Measurements from ENCODE around the gene SCNM1.

The SCNM1 gene

DNA sequence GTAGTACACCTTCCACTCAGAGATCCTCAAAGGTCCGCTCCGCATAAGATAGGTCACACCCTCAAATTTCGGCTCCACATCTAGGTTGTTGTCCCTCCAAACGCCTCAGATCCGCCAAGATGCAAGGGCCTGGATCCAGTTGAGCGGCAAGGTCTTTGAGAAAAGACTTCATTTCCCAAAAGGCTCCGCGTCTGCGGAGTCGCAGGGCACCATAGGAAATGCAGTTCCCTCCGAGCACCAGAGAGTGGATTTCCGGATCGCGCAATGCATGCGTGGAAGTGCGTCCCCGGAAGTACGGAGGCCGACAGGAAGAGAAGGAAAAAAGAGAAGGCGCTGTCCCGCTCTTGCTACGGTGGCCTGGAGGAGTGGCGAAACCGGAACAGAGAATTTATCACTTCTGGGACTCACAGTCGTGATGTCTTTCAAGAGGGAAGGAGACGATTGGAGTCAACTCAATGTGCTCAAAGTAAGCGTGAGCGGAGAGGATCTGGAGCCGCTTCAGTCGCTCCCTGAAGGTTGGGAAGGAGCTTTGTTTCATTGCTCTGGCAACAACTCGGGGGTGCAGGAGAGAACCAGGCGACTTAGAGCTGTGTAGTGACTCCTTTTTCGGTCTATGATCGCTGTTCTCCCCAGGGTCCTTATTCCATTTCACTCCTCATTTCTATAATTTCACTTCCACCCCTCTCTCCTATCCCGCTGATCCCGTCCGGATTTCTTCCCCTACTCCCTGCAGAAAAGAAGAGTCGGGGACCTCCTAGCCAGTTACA, at the start of gene SCNM1, which contains the start of gene LYSMD1 (continued):
- no peak; the same call in 1 of the 2 replicates for TF ChIP-seq ZNF391 (tag by site-specific recombination; IDR thresholded peaks at IDR 0.05; ENCODE audit: borderline replicate concordance, low read depth)
- TF ChIP-seq, protein P1, sequence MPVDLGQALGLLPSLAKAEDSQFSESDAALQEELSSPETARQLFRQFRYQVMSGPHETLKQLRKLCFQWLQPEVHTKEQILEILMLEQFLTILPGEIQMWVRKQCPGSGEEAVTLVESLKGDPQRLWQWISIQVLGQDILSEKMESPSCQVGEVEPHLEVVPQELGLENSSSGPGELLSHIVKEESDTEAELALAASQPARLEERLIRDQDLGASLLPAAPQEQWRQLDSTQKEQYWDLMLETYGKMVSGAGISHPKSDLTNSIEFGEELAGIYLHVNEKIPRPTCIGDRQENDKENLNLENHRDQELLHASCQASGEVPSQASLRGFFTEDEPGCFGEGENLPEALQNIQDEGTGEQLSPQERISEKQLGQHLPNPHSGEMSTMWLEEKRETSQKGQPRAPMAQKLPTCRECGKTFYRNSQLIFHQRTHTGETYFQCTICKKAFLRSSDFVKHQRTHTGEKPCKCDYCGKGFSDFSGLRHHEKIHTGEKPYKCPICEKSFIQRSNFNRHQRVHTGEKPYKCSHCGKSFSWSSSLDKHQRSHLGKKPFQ (tag by site-specific recombination; IDR thresholded peaks at IDR 0.05), result no peak
- TF ChIP-seq KLF16 (tag by site-specific recombination; IDR thresholded peaks at IDR 0.05), result peak; percentile 21; the same call in 1 of the 2 replicates
- TF ChIP-seq ZNF37A (tag by site-specific recombination; IDR thresholded peaks at IDR 0.05), result no peak
- TF ChIP-seq ZNF521 (tag by site-specific recombination; IDR thresholded peaks at IDR 0.05), result no peak
- no peak for TF ChIP-seq ZNF155 (tag by site-specific recombination; IDR thresholded peaks at IDR 0.05)
- TF ChIP-seq ZNF530 (tag by site-specific recombination; IDR thresholded peaks at IDR 0.05; ENCODE audit: low read depth), result no peak
- 0 out of 2 replicates have a peak, but pooled peaks have one; percentile 68 for TF ChIP-seq ZNF394 (tag by site-specific recombination; IDR thresholded peaks at IDR 0.05; ENCODE audit: borderline replicate concordance)
- TF ChIP-seq, protein P2, sequence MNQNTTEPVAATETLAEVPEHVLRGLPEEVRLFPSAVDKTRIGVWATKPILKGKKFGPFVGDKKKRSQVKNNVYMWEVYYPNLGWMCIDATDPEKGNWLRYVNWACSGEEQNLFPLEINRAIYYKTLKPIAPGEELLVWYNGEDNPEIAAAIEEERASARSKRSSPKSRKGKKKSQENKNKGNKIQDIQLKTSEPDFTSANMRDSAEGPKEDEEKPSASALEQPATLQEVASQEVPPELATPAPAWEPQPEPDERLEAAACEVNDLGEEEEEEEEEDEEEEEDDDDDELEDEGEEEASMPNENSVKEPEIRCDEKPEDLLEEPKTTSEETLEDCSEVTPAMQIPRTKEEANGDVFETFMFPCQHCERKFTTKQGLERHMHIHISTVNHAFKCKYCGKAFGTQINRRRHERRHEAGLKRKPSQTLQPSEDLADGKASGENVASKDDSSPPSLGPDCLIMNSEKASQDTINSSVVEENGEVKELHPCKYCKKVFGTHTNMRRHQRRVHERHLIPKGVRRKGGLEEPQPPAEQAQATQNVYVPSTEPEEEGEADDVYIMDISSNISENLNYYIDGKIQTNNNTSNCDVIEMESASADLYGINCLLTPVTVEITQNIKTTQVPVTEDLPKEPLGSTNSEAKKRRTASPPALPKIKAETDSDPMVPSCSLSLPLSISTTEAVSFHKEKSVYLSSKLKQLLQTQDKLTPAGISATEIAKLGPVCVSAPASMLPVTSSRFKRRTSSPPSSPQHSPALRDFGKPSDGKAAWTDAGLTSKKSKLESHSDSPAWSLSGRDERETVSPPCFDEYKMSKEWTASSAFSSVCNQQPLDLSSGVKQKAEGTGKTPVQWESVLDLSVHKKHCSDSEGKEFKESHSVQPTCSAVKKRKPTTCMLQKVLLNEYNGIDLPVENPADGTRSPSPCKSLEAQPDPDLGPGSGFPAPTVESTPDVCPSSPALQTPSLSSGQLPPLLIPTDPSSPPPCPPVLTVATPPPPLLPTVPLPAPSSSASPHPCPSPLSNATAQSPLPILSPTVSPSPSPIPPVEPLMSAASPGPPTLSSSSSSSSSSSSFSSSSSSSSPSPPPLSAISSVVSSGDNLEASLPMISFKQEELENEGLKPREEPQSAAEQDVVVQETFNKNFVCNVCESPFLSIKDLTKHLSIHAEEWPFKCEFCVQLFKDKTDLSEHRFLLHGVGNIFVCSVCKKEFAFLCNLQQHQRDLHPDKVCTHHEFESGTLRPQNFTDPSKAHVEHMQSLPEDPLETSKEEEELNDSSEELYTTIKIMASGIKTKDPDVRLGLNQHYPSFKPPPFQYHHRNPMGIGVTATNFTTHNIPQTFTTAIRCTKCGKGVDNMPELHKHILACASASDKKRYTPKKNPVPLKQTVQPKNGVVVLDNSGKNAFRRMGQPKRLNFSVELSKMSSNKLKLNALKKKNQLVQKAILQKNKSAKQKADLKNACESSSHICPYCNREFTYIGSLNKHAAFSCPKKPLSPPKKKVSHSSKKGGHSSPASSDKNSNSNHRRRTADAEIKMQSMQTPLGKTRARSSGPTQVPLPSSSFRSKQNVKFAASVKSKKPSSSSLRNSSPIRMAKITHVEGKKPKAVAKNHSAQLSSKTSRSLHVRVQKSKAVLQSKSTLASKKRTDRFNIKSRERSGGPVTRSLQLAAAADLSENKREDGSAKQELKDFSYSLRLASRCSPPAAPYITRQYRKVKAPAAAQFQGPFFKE (tag by site-specific recombination; IDR thresholded peaks at IDR 0.05; ENCODE audit: borderline replicate concordance), result no peak
- TF ChIP-seq, protein P3, sequence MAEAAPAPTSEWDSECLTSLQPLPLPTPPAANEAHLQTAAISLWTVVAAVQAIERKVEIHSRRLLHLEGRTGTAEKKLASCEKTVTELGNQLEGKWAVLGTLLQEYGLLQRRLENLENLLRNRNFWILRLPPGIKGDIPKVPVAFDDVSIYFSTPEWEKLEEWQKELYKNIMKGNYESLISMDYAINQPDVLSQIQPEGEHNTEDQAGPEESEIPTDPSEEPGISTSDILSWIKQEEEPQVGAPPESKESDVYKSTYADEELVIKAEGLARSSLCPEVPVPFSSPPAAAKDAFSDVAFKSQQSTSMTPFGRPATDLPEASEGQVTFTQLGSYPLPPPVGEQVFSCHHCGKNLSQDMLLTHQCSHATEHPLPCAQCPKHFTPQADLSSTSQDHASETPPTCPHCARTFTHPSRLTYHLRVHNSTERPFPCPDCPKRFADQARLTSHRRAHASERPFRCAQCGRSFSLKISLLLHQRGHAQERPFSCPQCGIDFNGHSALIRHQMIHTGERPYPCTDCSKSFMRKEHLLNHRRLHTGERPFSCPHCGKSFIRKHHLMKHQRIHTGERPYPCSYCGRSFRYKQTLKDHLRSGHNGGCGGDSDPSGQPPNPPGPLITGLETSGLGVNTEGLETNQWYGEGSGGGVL (tag by site-specific recombination; IDR thresholded peaks at IDR 0.05), result no peak
- TF ChIP-seq MZF1 (tag by site-specific recombination; IDR thresholded peaks at IDR 0.05; ENCODE audit: borderline replicate concordance), result no peak
- TF ChIP-seq ZNF221 (tag by site-specific recombination; IDR thresholded peaks at IDR 0.05; ENCODE audit: borderline replicate concordance), result no peak
- TF ChIP-seq ZNF785 (tag by site-specific recombination; IDR thresholded peaks at IDR 0.05), result no peak
- peak; percentile 93 for TF ChIP-seq IKZF3 (tag by site-specific recombination; IDR thresholded peaks at IDR 0.05)
- peak; percentile 91 for TF ChIP-seq SP2 (tag by site-specific recombination; IDR thresholded peaks at IDR 0.05)
- no peak for TF ChIP-seq RBAK (tag by site-specific recombination; IDR thresholded peaks at IDR 0.05)
- TF ChIP-seq ZNF701 (tag by site-specific recombination; IDR thresholded peaks at IDR 0.05), result no peak
- TF ChIP-seq ZNF426 (tag by site-specific recombination; IDR thresholded peaks at IDR 0.05), result no peak
- TF ChIP-seq SP7 (tag by site-specific recombination; IDR thresholded peaks at IDR 0.05), result 0 out of 2 replicates have a peak, but pooled peaks have one; percentile 23
- TF ChIP-seq ZNF777 (tag by site-specific recombination; IDR thresholded peaks at IDR 0.05; ENCODE audit: borderline replicate concordance), result no peak
- TF ChIP-seq, protein P4, sequence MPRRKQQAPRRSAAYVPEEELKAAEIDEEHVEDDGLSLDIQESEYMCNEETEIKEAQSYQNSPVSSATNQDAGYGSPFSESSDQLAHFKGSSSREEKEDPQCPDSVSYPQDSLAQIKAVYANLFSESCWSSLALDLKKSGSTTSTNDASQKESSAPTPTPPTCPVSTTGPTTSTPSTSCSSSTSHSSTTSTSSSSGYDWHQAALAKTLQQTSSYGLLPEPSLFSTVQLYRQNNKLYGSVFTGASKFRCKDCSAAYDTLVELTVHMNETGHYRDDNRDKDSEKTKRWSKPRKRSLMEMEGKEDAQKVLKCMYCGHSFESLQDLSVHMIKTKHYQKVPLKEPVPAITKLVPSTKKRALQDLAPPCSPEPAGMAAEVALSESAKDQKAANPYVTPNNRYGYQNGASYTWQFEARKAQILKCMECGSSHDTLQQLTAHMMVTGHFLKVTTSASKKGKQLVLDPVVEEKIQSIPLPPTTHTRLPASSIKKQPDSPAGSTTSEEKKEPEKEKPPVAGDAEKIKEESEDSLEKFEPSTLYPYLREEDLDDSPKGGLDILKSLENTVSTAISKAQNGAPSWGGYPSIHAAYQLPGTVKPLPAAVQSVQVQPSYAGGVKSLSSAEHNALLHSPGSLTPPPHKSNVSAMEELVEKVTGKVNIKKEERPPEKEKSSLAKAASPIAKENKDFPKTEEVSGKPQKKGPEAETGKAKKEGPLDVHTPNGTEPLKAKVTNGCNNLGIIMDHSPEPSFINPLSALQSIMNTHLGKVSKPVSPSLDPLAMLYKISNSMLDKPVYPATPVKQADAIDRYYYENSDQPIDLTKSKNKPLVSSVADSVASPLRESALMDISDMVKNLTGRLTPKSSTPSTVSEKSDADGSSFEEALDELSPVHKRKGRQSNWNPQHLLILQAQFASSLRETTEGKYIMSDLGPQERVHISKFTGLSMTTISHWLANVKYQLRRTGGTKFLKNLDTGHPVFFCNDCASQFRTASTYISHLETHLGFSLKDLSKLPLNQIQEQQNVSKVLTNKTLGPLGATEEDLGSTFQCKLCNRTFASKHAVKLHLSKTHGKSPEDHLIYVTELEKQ (tag by site-specific recombination; IDR thresholded peaks at IDR 0.05; ENCODE audit: borderline replicate concordance), result no peak
- TF ChIP-seq, protein P5, sequence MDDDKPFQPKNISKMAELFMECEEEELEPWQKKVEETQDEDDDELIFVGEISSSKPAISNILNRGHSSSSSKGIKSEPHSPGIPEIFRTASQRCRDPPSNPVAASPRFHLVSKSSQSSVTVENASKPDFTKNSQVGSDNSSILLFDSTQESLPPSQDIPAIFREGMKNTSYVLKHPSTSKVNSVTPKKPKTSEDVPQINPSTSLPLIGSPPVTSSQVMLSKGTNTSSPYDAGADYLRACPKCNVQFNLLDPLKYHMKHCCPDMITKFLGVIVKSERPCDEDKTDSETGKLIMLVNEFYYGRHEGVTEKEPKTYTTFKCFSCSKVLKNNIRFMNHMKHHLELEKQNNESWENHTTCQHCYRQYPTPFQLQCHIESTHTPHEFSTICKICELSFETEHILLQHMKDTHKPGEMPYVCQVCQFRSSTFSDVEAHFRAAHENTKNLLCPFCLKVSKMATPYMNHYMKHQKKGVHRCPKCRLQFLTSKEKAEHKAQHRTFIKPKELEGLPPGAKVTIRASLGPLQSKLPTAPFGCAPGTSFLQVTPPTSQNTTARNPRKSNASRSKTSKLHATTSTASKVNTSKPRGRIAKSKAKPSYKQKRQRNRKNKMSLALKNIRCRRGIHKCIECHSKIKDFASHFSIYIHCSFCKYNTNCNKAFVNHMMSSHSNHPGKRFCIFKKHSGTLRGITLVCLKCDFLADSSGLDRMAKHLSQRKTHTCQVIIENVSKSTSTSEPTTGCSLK (tag by site-specific recombination; IDR thresholded peaks at IDR 0.05), result no peak
- TF ChIP-seq GFI1B (tag by site-specific recombination; IDR thresholded peaks at IDR 0.05), result no peak
- TF ChIP-seq ZNF140 (tag by site-specific recombination; IDR thresholded peaks at IDR 0.05), result no peak

All from HEK293 (cell line).